HG03521 (cell line): ENCODE results near the gene JOSD2.
"Not testable (repeated sequence)": the region's sequence is repeated elsewhere in the genome, so short reads cannot be mapped to it uniquely, and the experiment has no call there.

Experiments used
- ATAC-seq: cut with Tn5 transposase; IDR thresholded peaks from one replicate; pipeline ENCODE4 v1.9.1; 2021; ENCODE audit warnings: mild to moderate bottlenecking, moderate library complexity; ENCODE audit not compliant: unreplicated experiment

Gene JOSD2

GRCh38 chr19:50547385-50548190 lies 36.6 kb upstream of the JOSD2 start:
- no peak for ATAC-seq

- ATAC-seq, result no peak
Observed at GRCh38 chr19:50546527-50547221, 35.7 kb upstream of the JOSD2 start.

GRCh38 chr19:50542943-50543342 lies 32.0 kb upstream of the JOSD2 start:
- no peak for ATAC-seq

- no peak for ATAC-seq
Observed at GRCh38 chr19:50537769-50538230, 26.8 kb upstream of the JOSD2 start.

- ATAC-seq, result no peak
Observed at GRCh38 chr19:50537306-50537685, 26.3 kb upstream of the JOSD2 start.

GRCh38 chr19:50536662-50537305 lies 25.8 kb upstream of the JOSD2 start:
- no peak for ATAC-seq

- ATAC-seq, result no peak
Observed at GRCh38 chr19:50535672-50536187, 24.7 kb upstream of the JOSD2 start.

GRCh38 chr19:50534478-50534877 lies 23.5 kb upstream of the JOSD2 start:
- ATAC-seq, result no peak

- no peak for ATAC-seq
Observed at GRCh38 chr19:50532952-50533351, 22.0 kb upstream of the JOSD2 start.

GRCh38 chr19:50531171-50531612 lies 20.2 kb upstream of the JOSD2 start:
- no peak for ATAC-seq

GRCh38 chr19:50528052-50528451 lies 17.1 kb upstream of the JOSD2 start:
- ATAC-seq, result not testable (repeated sequence)

- ATAC-seq, result no peak
Observed at GRCh38 chr19:50522881-50523280, 11.9 kb upstream of the JOSD2 start.

GRCh38 chr19:50520822-50521465 lies 10.0 kb upstream of the JOSD2 start:
- ATAC-seq, result no peak

GRCh38 chr19:50519006-50519575 lies 8.1 kb upstream of the JOSD2 start:
- ATAC-seq, result no peak

GRCh38 chr19:50518091-50519005 lies 7.4 kb upstream of the JOSD2 start:
- ATAC-seq, result no peak

GRCh38 chr19:50517704-50518075 lies 6.7 kb upstream of the JOSD2 start:
- ATAC-seq, result no peak

- no peak for ATAC-seq
Observed at GRCh38 chr19:50516964-50517703, 6.1 kb upstream of the JOSD2 start.

GRCh38 chr19:50516456-50516855 lies 5.5 kb upstream of the JOSD2 start:
- no peak for ATAC-seq

GRCh38 chr19:50515168-50515561 lies 4.2 kb upstream of the JOSD2 start:
- no peak for ATAC-seq
